Right lobe of liver (tissue), 6 donors: ENCODE measurements around the gene DAGLA. TPM values are rescaled to one million over a fixed set of nuclear protein-coding genes. Genes with fewer than 3 reads are reported as not detected.

Experiments used
- ATAC-seq, 4 donors: fragments of 200-7000 bp; cut with Tn5 transposase; one replicate each; pipeline ENCODE4 v1.9.1; 2020; ENCODE audit warnings: mild to moderate bottlenecking in 4 of 4, moderate library complexity in 4 of 4
- DNase-seq, 3 donors: peaks; one replicate each; pipeline ENCODE4 v3.0.0-alpha.2; 2020
- H3K27ac ChIP-seq, 3 donors: fragments of 200-600 bp; one replicate each; pipeline ENCODE4 v1.8.0; 2022
- H3K27me3 ChIP-seq, 2 donors: fragments of 200-600 bp; one replicate each; pipeline ENCODE4 v1.8.0; 2022
- H3K36me3 ChIP-seq, 4 donors: fragments of 200-600 bp; sonication (generic) in 1 of 4; one replicate each; pipeline versions ENCODE4 v1.5.1 to v1.8.0; 2017 to 2022; ENCODE audit warnings: control low read depth in 1 of 4
- H3K4me1 ChIP-seq, 4 donors: fragments of 200-600 bp; sonication (generic) in 1 of 4; one replicate each; pipeline versions ENCODE4 v1.5.1 to v1.8.0; 2017 to 2022; ENCODE audit warnings: control low read depth in 1 of 4
- H3K4me3 ChIP-seq, 3 donors: fragments of 200-600 bp; one replicate each; pipeline ENCODE4 v1.8.0; 2022
- H3K9me3 ChIP-seq, 4 donors: fragments of 200-600 bp; sonication (generic) in 1 of 4; one replicate each; pipeline versions ENCODE4 v1.5.1 to v1.8.0; 2017 to 2022; ENCODE audit warnings: control low read depth in 1 of 4
- CTCF ChIP-seq, 4 donors: fragments of 200-600 bp in 3 of 4; fragments of 450-650 bp in 1 of 4; IDR thresholded peaks; one replicate each; pipeline versions ENCODE4 v1.5.1 to v1.8.0; 2016 to 2022; ENCODE audit warnings: antibody characterized with exemption in 4 of 4, mild to moderate bottlenecking in 2 of 4
- POLR2A ChIP-seq: fragments of 450-650 bp; IDR thresholded peaks from one replicate; pipeline ENCODE4 v1.6.1; 2017; ENCODE audit warnings: antibody characterized with exemption, mild to moderate bottlenecking
- WGBS: methylation state at CpG from one replicate; pipeline ENCODE4 v1.1.6; 2018; ENCODE audit warnings: low coverage, low lambda C conversion rate; ENCODE audit not compliant: insufficient coverage; ENCODE audit errors: missing lambda C conversion rate; 5-methylcytosine and 5-hydroxymethylcytosine counted together
- intact Hi-C, 2 donors: fragments of 100-400 bp; cut with DNase I; formaldehyde crosslinking; loops; one replicate each; pipeline versions ENCODE4 v1.11.2 to v1.14.1; 2022
- total RNA-seq, 6 experiments: library from RNA; depleted of rRNA in 2 of 6; stranded (reverse); fragments of >200 nt in 2 of 6; fragmentation: NEBNext Ultra II Directional in 3 of 6; extraction: Animal tissue kit (Norgen Biotek cat#: 25700) in 3 of 6; gene quantifications; one replicate each; pipeline versions ENCODE4 v1.1.0 to v1.2.4, GENCODE V29; 2016 to 2023
- donor health status: DM: no; HTN: yes; CAD: no.
- donor health status: DM: no; HTN: no; CAD: no.
- donor health status: DM: no; HTN: no; CAD: no.
- donor health status: DM: no; HTN: yes; CAD: no.
- donor health status: DM: no; HTN: yes; CAD: no.

Gene DAGLA
- total RNA-seq, 6 experiments from 2014 or later = 0.33 to 5.5 (median 0.79) TPM

DNA sequence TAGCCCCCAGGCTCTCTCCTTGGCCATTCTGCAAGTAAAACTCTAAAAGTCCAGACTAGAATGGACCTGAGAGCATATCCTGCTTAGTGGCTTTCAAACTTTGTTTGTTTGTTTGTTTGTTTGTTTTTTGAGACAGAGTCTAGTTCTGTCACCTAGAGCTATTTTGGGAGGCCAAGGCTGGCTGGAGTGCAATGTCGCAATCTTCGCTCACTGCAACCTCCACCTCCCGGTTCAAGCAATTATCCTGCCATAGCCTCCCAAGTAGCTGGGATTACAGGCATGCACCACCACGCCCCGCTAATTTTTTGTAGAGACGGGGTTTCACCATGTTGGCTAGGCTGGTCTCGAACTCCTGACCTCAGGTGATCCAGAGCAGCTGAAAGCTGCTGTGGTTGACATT lies 28.9 kb downstream of the DAGLA start:
- Histone ChIP-seq H3K27ac (no peak overlapping the region), H3K4me3 (no peak overlapping the region), H3K36me3 (no peaks in the 10 kb centered on the region), H3K9me3 (no peaks in the 10 kb centered on the region), H3K27me3 (no peaks in the 10 kb centered on the region), H3K4me1 (no peaks in the 10 kb centered on the region)
- intact Hi-C loops = no loop called here
- TF ChIP-seq POLR2A (no peak), CTCF (IDR thresholded peaks at IDR 0.05) (no peak)
- WGBS = 88% methylated on average over 6 of the region's 7 CpGs
- no peak for DNase-seq
- no peak for ATAC-seq

GRCh38 chr11:61709572-61709971 lies 29.4 kb downstream of the DAGLA start:
- TF ChIP-seq CTCF (IDR thresholded peaks at IDR 0.05) = no peak
- no peak for TF ChIP-seq POLR2A
- Histone ChIP-seq H3K27me3 (no peaks in the 10 kb centered on the region), H3K4me3 (no peak overlapping the region), H3K36me3 (no peaks in the 10 kb centered on the region), H3K4me1 (no peaks in the 10 kb centered on the region), H3K27ac (no peak overlapping the region), H3K9me3 (no peaks in the 10 kb centered on the region)
- WGBS = 39% methylated on average over 4 of the region's 7 CpGs
- intact Hi-C loops = no loop called here
- no peak for ATAC-seq
- DNase-seq = no peak

GRCh38 chr11:61710019-61710418 lies 29.8 kb downstream of the DAGLA start:
- 100% methylated on average over 5 of the region's 7 CpGs for WGBS
- intact Hi-C loops = no loop called here
- no peak for TF ChIP-seq POLR2A
- TF ChIP-seq CTCF (IDR thresholded peaks at IDR 0.05) = no peak
- no peak overlapping the region for H3K27ac ChIP-seq
- H3K27me3 ChIP-seq = no peaks in the 10 kb centered on the region
- no peaks in the 10 kb centered on the region for H3K36me3 ChIP-seq
- no peak for DNase-seq
- no peak for ATAC-seq
- no peak overlapping the region for H3K4me3 ChIP-seq
- no peaks in the 10 kb centered on the region for H3K4me1 ChIP-seq
- H3K9me3 ChIP-seq = no peaks in the 10 kb centered on the region

GRCh38 chr11:61711037-61711436 lies 30.8 kb downstream of the DAGLA start:
- no peak for DNase-seq

More at GRCh38 chr11:61711037-61711436, 30.8 kb downstream of the DAGLA start:
- Histone ChIP-seq H3K9me3 (no peaks in the 10 kb centered on the region), H3K36me3 (no peaks in the 10 kb centered on the region), H3K4me1 (no peaks in the 10 kb centered on the region), H3K27ac (no peak overlapping the region), H3K27me3 (no peaks in the 10 kb centered on the region), H3K4me3 (no peak overlapping the region)
- no peak for ATAC-seq
- TF ChIP-seq POLR2A = no peak
- no peak for TF ChIP-seq CTCF (IDR thresholded peaks at IDR 0.05)
- intact Hi-C loops = no loop called here
- 93% methylated on average over 11 of the region's 14 CpGs for WGBS
